PC-3 (cell line): Measurements from ENCODE around the gene APOD. TPM values are rescaled to one million over a fixed set of nuclear protein-coding genes. Genes with fewer than 3 reads are reported as not detected.
"Not testable (repeated sequence)": the region's sequence is repeated elsewhere in the genome, so short reads cannot be mapped to it uniquely, and the experiment has no call there.

Experiments
- ATAC-seq: fragments of 200-7000 bp; cut with Tn5 transposase; 2 replicates; pipeline ENCODE4 v1.9.1; 2020; ENCODE audit warnings: mild to moderate bottlenecking, moderate library complexity
- BruUV-seq: library from RNA; stranded (reverse); fragments of 400-500 nt; replicated peaks from 2 replicates; lab custom pipeline; 2021; lab: Mats Ljungman, UMichigan
- CTCF ChIA-PET: fragments of 300-600 bp; sonication (Branson Sonifier 250); formaldehyde crosslinking; loops from one replicate; lab custom pipeline; 2022; ENCODE audit warnings: antibody characterized with exemption; lab: Charles Lee
- POLR2A ChIA-PET: fragments of 300-600 bp; sonication (Branson Sonifier 250); formaldehyde crosslinking; loops from one replicate; lab custom pipeline; 2022; ENCODE audit warnings: antibody characterized with exemption; ENCODE audit not compliant: unreplicated experiment; lab: Charles Lee
- DNase-seq: peaks from one replicate; pipeline ENCODE4 v3.0.0-alpha.2; 2015
- H2AFZ ChIP-seq: fragments of 300-600 bp; sonication (generic); 2 replicates; pipeline ENCODE4 v1.6.0; 2016; ENCODE audit warnings: antibody characterized with exemption, low read length
- H3F3A ChIP-seq: fragments of 300-600 bp; sonication (generic); one replicate; pipeline ENCODE4 v1.6.0; 2017; ENCODE audit warnings: antibody characterized with exemption, low read length, control low read depth, mild to moderate bottlenecking; ENCODE audit not compliant: unreplicated experiment
- H3K27ac ChIP-seq: fragments of 300-600 bp; sonication (generic); 2 replicates; pipeline ENCODE4 v1.5.1; 2016; ENCODE audit warnings: mild to moderate bottlenecking, low read length
- H3K27me3 ChIP-seq: fragments of 300-600 bp; sonication (generic); 2 replicates; pipeline ENCODE4 v1.6.1; 2016; ENCODE audit warnings: low read length, mixed read lengths
- H3K36me3 ChIP-seq: fragments of 300-600 bp; sonication (generic); 2 replicates; pipeline ENCODE4 v1.6.1; 2016; ENCODE audit warnings: low read depth, mixed run types, low read length, mixed read lengths
- H3K4me1 ChIP-seq: fragments of 300-600 bp; sonication (generic); 2 replicates; pipeline ENCODE4 v1.5.1; 2016; ENCODE audit warnings: low read length; ENCODE audit not compliant: insufficient read depth
- H3K4me2 ChIP-seq: fragments of 300-600 bp; sonication (generic); 2 replicates; pipeline ENCODE4 v1.6.0; 2016; ENCODE audit warnings: low read length
- H3K4me3 ChIP-seq: fragments of 300-600 bp; sonication (generic); 2 replicates; pipeline ENCODE4 v1.5.1; 2016; ENCODE audit warnings: mild to moderate bottlenecking, low read length, mixed read lengths
- H3K79me2 ChIP-seq: fragments of 300-600 bp; sonication (generic); 2 replicates; pipeline ENCODE4 v1.6.1; 2017; ENCODE audit warnings: low read length, mixed read lengths
- H3K9ac ChIP-seq: fragments of 300-600 bp; sonication (generic); 2 replicates; pipeline ENCODE4 v1.6.0; 2016; ENCODE audit warnings: mild to moderate bottlenecking, low read length
- H3K9me2 ChIP-seq: fragments of 300-600 bp; sonication (generic); replicated peaks from 2 replicates; pipeline ENCODE4 v1.6.1; 2016; ENCODE audit warnings: mixed run types, low read length, mixed read lengths
- H3K9me3 ChIP-seq: fragments of 300-600 bp; sonication (generic); 2 replicates; pipeline ENCODE4 v1.6.1; 2016; ENCODE audit warnings: low read length, mixed read lengths
- H4K20me1 ChIP-seq: fragments of 300-600 bp; sonication (generic); 2 replicates; pipeline ENCODE4 v1.6.1; 2016; ENCODE audit warnings: low read length, mixed read lengths
- EZH2 ChIP-seq: fragments of 300-600 bp; sonication (generic); IDR thresholded peaks from one replicate; pipeline ENCODE4 v1.6.1; 2017; ENCODE audit warnings: antibody characterized with exemption, mild to moderate bottlenecking, low read length; ENCODE audit not compliant: unreplicated experiment
- EZH2phosphoT487 ChIP-seq: fragments of 300-600 bp; sonication (generic); IDR thresholded peaks from 2 replicates; pipeline ENCODE4 v1.6.1; 2018; ENCODE audit warnings: mild to moderate bottlenecking, antibody characterized with exemption, low read length, borderline replicate concordance
- intact Hi-C: fragments of 100-400 bp; cut with micrococcal nuclease; formaldehyde crosslinking; loops from 2 replicates; pipeline ENCODE4 v1.9.0; 2023
- total RNA-seq: library from RNA; depleted of rRNA; stranded (reverse); fragments of >200 nt; gene quantifications from 2 replicates; pipeline ENCODE4 v1.2.3, GENCODE V29; 2014
- TF ChIP-seq, protein P1 (sequence below): fragments of 300-600 bp; sonication (generic); conservative IDR thresholded peaks from 2 replicates; pipeline ENCODE4 v1.5.1; 2017; ENCODE audit warnings: antibody characterized with exemption, low read depth, mild to moderate bottlenecking, low read length

Gene APOD
- total RNA-seq, 1 experiment from 2014 or later, result not detected

DNA sequence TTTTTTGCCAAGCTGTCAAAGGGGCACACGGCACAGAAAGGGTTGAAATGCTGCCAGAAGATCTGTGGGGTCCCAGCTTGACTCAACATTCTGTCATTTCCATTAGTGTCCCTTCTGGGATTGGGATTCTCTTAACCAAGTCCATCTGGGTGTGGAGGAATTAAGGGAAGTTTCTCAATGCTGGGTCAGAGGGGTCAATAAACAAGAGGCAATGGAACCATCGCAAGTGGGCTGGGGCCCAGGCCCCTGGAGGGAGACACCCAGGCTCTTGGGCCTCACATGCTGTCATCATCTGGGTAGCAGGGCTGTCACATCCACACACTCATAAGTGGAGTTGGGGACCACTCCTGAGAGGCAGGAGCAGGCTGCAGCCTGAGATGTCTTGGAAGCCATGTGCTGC is 8.1 kb upstream of the APOD start:
- DNase-seq, result no peak
- no peak for ATAC-seq
- H3K9me2 ChIP-seq, result no peaks in the 10 kb centered on the region
- ChIA-PET POLR2A (no interaction called here), CTCF (no interaction called here)
- BruUV-seq, result no TSS peak
- H3K4me2 ChIP-seq, result no peak overlapping the region
- H3F3A ChIP-seq, result no peaks in the 10 kb centered on the region
- no peak overlapping the region for H3K4me3 ChIP-seq
- H3K4me1 ChIP-seq, result no peaks in the 10 kb centered on the region
- no peaks in the 10 kb centered on the region for H4K20me1 ChIP-seq
- H3K27me3 ChIP-seq, result no peaks in the 10 kb centered on the region; the same call in 1 of the 2 replicates
- H3K36me3 ChIP-seq, result no peaks in the 10 kb centered on the region
- no peak overlapping the region for H3K27ac ChIP-seq
- no peak overlapping the region for H2AFZ ChIP-seq
- intact Hi-C loops, result no loop called here
- TF ChIP-seq EZH2phosphoT487 (no peak), EZH2 (no peak)
- TF ChIP-seq, protein P1, sequence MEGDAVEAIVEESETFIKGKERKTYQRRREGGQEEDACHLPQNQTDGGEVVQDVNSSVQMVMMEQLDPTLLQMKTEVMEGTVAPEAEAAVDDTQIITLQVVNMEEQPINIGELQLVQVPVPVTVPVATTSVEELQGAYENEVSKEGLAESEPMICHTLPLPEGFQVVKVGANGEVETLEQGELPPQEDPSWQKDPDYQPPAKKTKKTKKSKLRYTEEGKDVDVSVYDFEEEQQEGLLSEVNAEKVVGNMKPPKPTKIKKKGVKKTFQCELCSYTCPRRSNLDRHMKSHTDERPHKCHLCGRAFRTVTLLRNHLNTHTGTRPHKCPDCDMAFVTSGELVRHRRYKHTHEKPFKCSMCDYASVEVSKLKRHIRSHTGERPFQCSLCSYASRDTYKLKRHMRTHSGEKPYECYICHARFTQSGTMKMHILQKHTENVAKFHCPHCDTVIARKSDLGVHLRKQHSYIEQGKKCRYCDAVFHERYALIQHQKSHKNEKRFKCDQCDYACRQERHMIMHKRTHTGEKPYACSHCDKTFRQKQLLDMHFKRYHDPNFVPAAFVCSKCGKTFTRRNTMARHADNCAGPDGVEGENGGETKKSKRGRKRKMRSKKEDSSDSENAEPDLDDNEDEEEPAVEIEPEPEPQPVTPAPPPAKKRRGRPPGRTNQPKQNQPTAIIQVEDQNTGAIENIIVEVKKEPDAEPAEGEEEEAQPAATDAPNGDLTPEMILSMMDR, result no peak
- no peak overlapping the region for H3K9ac ChIP-seq
- no peaks in the 10 kb centered on the region for H3K79me2 ChIP-seq
- no peaks in the 10 kb centered on the region for H3K9me3 ChIP-seq

DNA sequence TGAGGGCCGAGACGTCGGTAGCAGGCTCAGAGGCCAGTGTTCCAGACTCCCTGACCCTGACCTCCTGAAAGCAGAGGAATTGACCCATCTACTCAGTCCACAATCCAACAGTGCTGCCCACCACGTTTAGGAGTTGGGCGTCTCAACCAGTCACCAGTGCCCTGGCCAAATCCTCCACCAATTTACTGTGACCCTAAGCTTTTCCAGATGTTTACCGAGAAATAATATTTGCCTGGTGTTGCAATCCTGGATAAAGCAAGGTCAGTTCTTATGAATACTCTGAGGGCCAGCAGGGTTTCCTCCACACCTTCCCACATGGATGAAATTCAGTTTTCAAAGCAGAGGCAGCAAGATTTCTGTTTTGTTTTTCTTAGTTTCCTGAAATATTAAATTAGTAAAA is 7.5 kb upstream of the APOD start:
- Histone ChIP-seq H3K4me2 (no peak overlapping the region), H3F3A (no peaks in the 10 kb centered on the region), H3K27ac (no peak overlapping the region), H3K27me3 (no peaks in the 10 kb centered on the region; the same call in 1 of the 2 replicates), H3K9ac (no peak overlapping the region), H3K4me1 (no peaks in the 10 kb centered on the region), H2AFZ (no peak overlapping the region), H3K79me2 (no peaks in the 10 kb centered on the region), H3K36me3 (no peaks in the 10 kb centered on the region), H3K9me3 (no peaks in the 10 kb centered on the region), H3K9me2 (no peaks in the 10 kb centered on the region), H3K4me3 (no peak overlapping the region), H4K20me1 (no peaks in the 10 kb centered on the region)
- ChIA-PET POLR2A (no interaction called here), CTCF (no interaction called here)
- TF ChIP-seq EZH2, result no peak
- no peak for TF ChIP-seq EZH2phosphoT487
- TF ChIP-seq, protein P1, result no peak
- DNase-seq (no peak), ATAC-seq (no peak)
- intact Hi-C loops, result no loop called here
- BruUV-seq, result no TSS peak

DNA sequence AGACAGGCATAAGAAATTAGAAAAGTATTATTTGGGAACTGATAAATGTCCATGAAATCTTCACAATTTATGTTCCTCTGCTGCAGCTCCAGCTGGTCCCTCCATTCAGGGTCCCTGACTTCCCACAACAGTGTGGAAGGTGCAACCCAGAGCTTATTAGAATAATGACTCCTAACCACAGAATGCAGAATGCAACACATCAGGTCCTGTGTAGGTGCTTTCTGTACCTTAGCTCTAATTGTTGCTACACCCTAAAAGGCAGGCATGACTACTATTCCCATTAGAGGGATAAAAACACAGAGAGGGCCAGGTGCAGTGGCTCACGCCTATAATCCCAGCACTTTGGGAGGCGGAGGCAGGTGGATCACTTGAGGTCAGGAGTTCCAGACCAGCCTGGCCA is 6.6 kb upstream of the APOD start:
- H3K27me3 ChIP-seq, H4K20me1 ChIP-seq, H2AFZ ChIP-seq, H3K4me3 ChIP-seq, H3K79me2 ChIP-seq, H3K36me3 ChIP-seq, H3K4me2 ChIP-seq, ATAC-seq, H3K4me1 ChIP-seq, H3F3A ChIP-seq, H3K9me3 ChIP-seq, intact Hi-C loops, H3K9ac ChIP-seq, H3K27ac ChIP-seq, DNase-seq, BruUV-seq, CTCF ChIA-PET, POLR2A ChIA-PET, H3K9me2 ChIP-seq: not testable (repeated sequence)

DNA sequence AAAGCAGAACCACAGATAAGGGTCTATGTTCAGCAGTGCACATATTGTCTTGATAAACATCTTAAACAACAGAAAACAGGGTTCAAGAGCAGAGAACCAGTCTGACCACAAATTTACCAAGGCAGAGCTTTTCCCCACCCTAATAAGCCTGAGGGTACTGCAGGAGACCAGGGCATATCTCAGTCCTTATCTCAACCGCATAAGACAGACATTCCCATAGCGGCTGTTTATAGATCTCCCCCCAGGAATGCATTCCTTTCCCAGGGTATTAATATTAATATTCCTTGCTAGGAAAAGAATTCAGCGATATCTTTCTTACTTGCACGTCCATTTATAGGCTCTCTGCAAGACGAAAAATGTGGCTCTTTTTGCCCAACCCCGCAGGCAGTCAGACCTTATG is 6.1 kb upstream of the APOD start:
- H3K9me3 ChIP-seq, H3K9ac ChIP-seq, H3K4me3 ChIP-seq, ATAC-seq, CTCF ChIA-PET, H3F3A ChIP-seq, DNase-seq, H3K4me2 ChIP-seq, H3K27me3 ChIP-seq, H3K4me1 ChIP-seq, H3K27ac ChIP-seq, POLR2A ChIA-PET, H3K79me2 ChIP-seq, H3K36me3 ChIP-seq, BruUV-seq, H3K9me2 ChIP-seq, intact Hi-C loops, H2AFZ ChIP-seq, H4K20me1 ChIP-seq: not testable (repeated sequence)
